Measurements from ENCODE around the gene ACAD10.

The ACAD10 gene

GRCh38 chr12:111745211-111745610 is 59.4 kb downstream of the ACAD10 start:
- H3K79me2 ChIP-seq (ENCODE audit: control insufficient read depth, low read length): no peaks in the 10 kb centered on the region
- no peaks in the 10 kb centered on the region for H3F3A ChIP-seq (ENCODE audit: control insufficient read depth, insufficient read depth)
- H3K27ac ChIP-seq (ENCODE audit: low read depth, low read length): no peak overlapping the region
- H3K36me3 ChIP-seq (ENCODE audit: control insufficient read depth, low read length): peaks cover 27% of the 10 kb centered on the region
- no peak overlapping the region for H3K4me2 ChIP-seq (ENCODE audit: low read length)
- no peaks in the 10 kb centered on the region for H3K9me3 ChIP-seq (ENCODE audit: control insufficient read depth, insufficient read depth, low read length)
- H3K4me1 ChIP-seq (ENCODE audit: control insufficient read depth, low read length): peaks cover 19% of the 10 kb centered on the region
- no peaks in the 10 kb centered on the region for H3K27me3 ChIP-seq (ENCODE audit: control insufficient read depth, low read length)
- no peak overlapping the region for H3K4me3 ChIP-seq (ENCODE audit: low read length)
- no peak for TF ChIP-seq CTCF (IDR thresholded peaks at IDR 0.05; ENCODE audit: low read depth, low read length, poor library complexity, severe bottlenecking)
- no peak for TF ChIP-seq EZH2phosphoT487 (IDR thresholded peaks at IDR 0.05; ENCODE audit: borderline replicate concordance, low read length)
- no peaks in the 10 kb centered on the region for H3K9me2 ChIP-seq (replicated peaks; ENCODE audit: control insufficient read depth, low read length)
- no peaks in the 10 kb centered on the region for H4K20me1 ChIP-seq (ENCODE audit: control insufficient read depth, insufficient read depth, low read depth, low read length)

GRCh38 chr12:111747333-111747732 is 61.5 kb downstream of the ACAD10 start:
- no peaks in the 10 kb centered on the region for H3K27me3 ChIP-seq (ENCODE audit: control insufficient read depth, low read length)
- no peaks in the 10 kb centered on the region for H3K9me2 ChIP-seq (replicated peaks; ENCODE audit: control insufficient read depth, low read length)
- peaks cover 9% of the 10 kb centered on the region for H3K4me1 ChIP-seq (ENCODE audit: control insufficient read depth, low read length)
- no peaks in the 10 kb centered on the region for H3K9me3 ChIP-seq (ENCODE audit: control insufficient read depth, insufficient read depth, low read length)
- H3K4me2 ChIP-seq (ENCODE audit: low read length): no peak overlapping the region
- H3K4me3 ChIP-seq (ENCODE audit: low read length): no peak overlapping the region
- H3F3A ChIP-seq (ENCODE audit: control insufficient read depth, insufficient read depth): no peaks in the 10 kb centered on the region
- no peak for TF ChIP-seq EZH2phosphoT487 (IDR thresholded peaks at IDR 0.05; ENCODE audit: borderline replicate concordance, low read length)
- no peak for TF ChIP-seq CTCF (IDR thresholded peaks at IDR 0.05; ENCODE audit: low read depth, low read length, poor library complexity, severe bottlenecking)
- peaks cover 34% of the 10 kb centered on the region for H3K36me3 ChIP-seq (ENCODE audit: control insufficient read depth, low read length)
- H3K27ac ChIP-seq (ENCODE audit: low read depth, low read length): no peak overlapping the region
- H4K20me1 ChIP-seq (ENCODE audit: control insufficient read depth, insufficient read depth, low read depth, low read length): no peaks in the 10 kb centered on the region
- no peaks in the 10 kb centered on the region for H3K79me2 ChIP-seq (ENCODE audit: control insufficient read depth, low read length)

GRCh38 chr12:111748151-111748672 is 62.4 kb downstream of the ACAD10 start:
- Histone ChIP-seq H3K4me1 (ENCODE audit: control insufficient read depth, low read length) (peaks cover 7% of the 10 kb centered on the region), H3K9me3 (ENCODE audit: control insufficient read depth, insufficient read depth, low read length) (no peaks in the 10 kb centered on the region), H4K20me1 (ENCODE audit: control insufficient read depth, insufficient read depth, low read depth, low read length) (no peaks in the 10 kb centered on the region), H3K9me2 (replicated peaks; ENCODE audit: control insufficient read depth, low read length) (no peaks in the 10 kb centered on the region), H3K4me2 (ENCODE audit: low read length) (no peak overlapping the region), H3K79me2 (ENCODE audit: control insufficient read depth, low read length) (no peaks in the 10 kb centered on the region), H3K27me3 (ENCODE audit: control insufficient read depth, low read length) (no peaks in the 10 kb centered on the region), H3K4me3 (ENCODE audit: low read length) (no peak overlapping the region), H3K36me3 (ENCODE audit: control insufficient read depth, low read length) (peaks cover 34% of the 10 kb centered on the region), H3F3A (ENCODE audit: control insufficient read depth, insufficient read depth) (no peaks in the 10 kb centered on the region), H3K27ac (ENCODE audit: low read depth, low read length) (no peak overlapping the region)
- TF ChIP-seq CTCF (IDR thresholded peaks at IDR 0.05; ENCODE audit: low read depth, low read length, poor library complexity, severe bottlenecking) (no peak), EZH2phosphoT487 (IDR thresholded peaks at IDR 0.05; ENCODE audit: borderline replicate concordance, low read length) (no peak)

Data from DOHH2 (cell line).